ENCODE results near the gene GRM1.

The GRM1 gene

GRCh38 chr6:146456886-146457285 is 428.0 kb downstream of the GRM1 start:
- DNase-seq (ENCODE audit: low read depth), result no peak
- in situ Hi-C loops (cut with HindIII; ENCODE audit: low sequenced_read_pairs), result no loop called here
- H3K4me3 ChIP-seq (ENCODE audit: low read depth, low read length), result no peak overlapping the region
- no peak for TF ChIP-seq CTCF (IDR thresholded peaks at IDR 0.05; ENCODE audit: low read depth, low read length, missing control alignments)

GRCh38 chr6:146460941-146461340 is 432.1 kb downstream of the GRM1 start:
- no peak for DNase-seq (ENCODE audit: low read depth)
- in situ Hi-C loops (cut with HindIII; ENCODE audit: low sequenced_read_pairs), result no loop called here
- H3K4me3 ChIP-seq (ENCODE audit: low read depth, low read length), result no peak overlapping the region
- TF ChIP-seq CTCF (IDR thresholded peaks at IDR 0.05; ENCODE audit: low read depth, low read length, missing control alignments), result no peak

GRCh38 chr6:146470091-146470770 is 441.4 kb downstream of the GRM1 start:
- in situ Hi-C loops (cut with HindIII; ENCODE audit: low sequenced_read_pairs), result no loop called here
- no peak for TF ChIP-seq CTCF (IDR thresholded peaks at IDR 0.05; ENCODE audit: low read depth, low read length, missing control alignments)
- DNase-seq (ENCODE audit: low read depth), result no peak
- no peak overlapping the region for H3K4me3 ChIP-seq (ENCODE audit: low read depth, low read length)

- in situ Hi-C loops (cut with HindIII; ENCODE audit: low sequenced_read_pairs), result no loop called here
- no peak overlapping the region for H3K4me3 ChIP-seq (ENCODE audit: low read depth, low read length)
- DNase-seq (ENCODE audit: low read depth), result no peak
- TF ChIP-seq CTCF (IDR thresholded peaks at IDR 0.05; ENCODE audit: low read depth, low read length, missing control alignments), result no peak
Measured at GRCh38 chr6:146472918-146473317, 444.1 kb downstream of the GRM1 start.

GRCh38 chr6:146481527-146481926 is 452.7 kb downstream of the GRM1 start:
- TF ChIP-seq CTCF (IDR thresholded peaks at IDR 0.05; ENCODE audit: low read depth, low read length, missing control alignments), result no peak
- in situ Hi-C loops (cut with HindIII; ENCODE audit: low sequenced_read_pairs), result no loop called here
- DNase-seq (ENCODE audit: low read depth), result no peak
- H3K4me3 ChIP-seq (ENCODE audit: low read depth, low read length), result no peak overlapping the region

- no peak for DNase-seq (ENCODE audit: low read depth)
- in situ Hi-C loops (cut with HindIII; ENCODE audit: low sequenced_read_pairs), result no loop called here
- no peak for TF ChIP-seq CTCF (IDR thresholded peaks at IDR 0.05; ENCODE audit: low read depth, low read length, missing control alignments)
Measured at GRCh38 chr6:146484411-146484810, 455.5 kb downstream of the GRM1 start.

More at GRCh38 chr6:146484411-146484810, 455.5 kb downstream of the GRM1 start:
- no peak overlapping the region for H3K4me3 ChIP-seq (ENCODE audit: low read depth, low read length)

All from astrocyte of the cerebellum (primary cell).